ENCODE results near the gene HTD2.

The HTD2 gene

GRCh38 chr3:58358808-58359207 lies 52.5 kb downstream of the HTD2 start:
- no peak for DNase-seq

DNA sequence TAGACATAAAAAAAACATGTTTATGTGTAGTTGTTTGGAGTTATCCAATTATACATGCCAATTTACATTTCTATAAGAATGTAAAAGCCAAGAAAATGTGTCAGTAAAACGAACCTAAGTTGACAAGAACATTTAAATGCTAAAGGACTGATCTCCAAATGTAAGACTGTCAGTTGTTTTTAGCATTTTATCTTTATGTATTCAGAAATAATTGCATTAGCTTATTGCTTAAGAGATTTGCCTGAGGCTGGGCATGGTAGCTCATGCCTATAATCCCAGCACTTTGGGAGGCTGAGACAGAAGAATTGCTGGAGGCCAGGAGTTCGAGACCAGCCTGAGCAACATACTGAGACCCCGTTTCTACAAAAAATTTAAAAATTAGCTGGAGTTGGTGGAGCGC lies 53.3 kb downstream of the HTD2 start:
- no peak for DNase-seq

DNA sequence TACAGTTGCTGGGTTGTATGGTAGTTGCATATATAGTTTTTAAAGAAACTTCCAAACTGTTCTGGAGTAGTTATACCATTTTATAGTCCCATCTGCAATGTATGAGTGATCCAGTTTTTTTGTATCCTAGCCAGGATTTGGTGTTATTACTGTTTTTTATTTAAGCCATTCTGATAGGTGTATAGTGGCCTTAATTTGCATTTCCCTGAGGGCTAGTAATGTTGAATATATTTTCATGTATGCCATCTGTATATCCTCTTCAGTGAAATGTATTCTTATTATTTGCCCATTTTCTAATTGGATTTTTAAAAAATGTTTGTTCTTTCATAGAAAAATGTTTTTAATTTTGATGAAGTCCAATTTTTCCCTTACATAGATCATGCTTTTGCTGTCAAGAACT lies 55.5 kb downstream of the HTD2 start:
- DNase-seq: no peak

- no peak for DNase-seq
These were observed 60.4 kb downstream of the HTD2 start for GRCh38 chr3:58366699-58367098.

GRCh38 chr3:58369038-58369437 lies 62.7 kb downstream of the HTD2 start:
- DNase-seq: no peak
